ENCODE results near the gene SMIM43.

The SMIM43 gene

GRCh38 chr4:121728798-121729226 lies 36.2 kb downstream of the SMIM43 start:
- DNase-seq (ENCODE audit: low read depth): no peak
- TF ChIP-seq CTCF (IDR thresholded peaks at IDR 0.05; ENCODE audit: control insufficient read depth, extremely low read depth, insufficient read depth): no peak

GRCh38 chr4:121728066-121728465 lies 36.9 kb downstream of the SMIM43 start:
- H3K4me3 ChIP-seq (ENCODE audit: low read depth, low read length): no peak overlapping the region
- no peak for DNase-seq (ENCODE audit: low read depth)
- TF ChIP-seq CTCF (IDR thresholded peaks at IDR 0.05; ENCODE audit: control insufficient read depth, extremely low read depth, insufficient read depth): no peak

More at GRCh38 chr4:121728798-121729226, 36.2 kb downstream of the SMIM43 start:
- no peak overlapping the region for H3K4me3 ChIP-seq (ENCODE audit: low read depth, low read length)

- DNase-seq (ENCODE audit: low read depth): peak; percentile 33
- no peak overlapping the region for H3K4me3 ChIP-seq (ENCODE audit: low read depth, low read length)
- TF ChIP-seq CTCF (IDR thresholded peaks at IDR 0.05; ENCODE audit: control insufficient read depth, extremely low read depth, insufficient read depth): peak; percentile 67
Observed at GRCh38 chr4:121726642-121727268, 38.2 kb downstream of the SMIM43 start.

- DNase-seq (ENCODE audit: low read depth): no peak
- no peak overlapping the region for H3K4me3 ChIP-seq (ENCODE audit: low read depth, low read length)
- no peak for TF ChIP-seq CTCF (IDR thresholded peaks at IDR 0.05; ENCODE audit: control insufficient read depth, extremely low read depth, insufficient read depth)
Observed at GRCh38 chr4:121724671-121725070, 40.3 kb downstream of the SMIM43 start.

- DNase-seq (ENCODE audit: low read depth): peak; percentile 75
- no peak for TF ChIP-seq CTCF (IDR thresholded peaks at IDR 0.05; ENCODE audit: control insufficient read depth, extremely low read depth, insufficient read depth)
- H3K4me3 ChIP-seq (ENCODE audit: low read depth, low read length): no peak overlapping the region
Observed at GRCh38 chr4:121721700-121722099, 43.3 kb downstream of the SMIM43 start.

GRCh38 chr4:121720109-121720508 lies 44.9 kb downstream of the SMIM43 start:
- DNase-seq (ENCODE audit: low read depth): no peak
- no peak for TF ChIP-seq CTCF (IDR thresholded peaks at IDR 0.05; ENCODE audit: control insufficient read depth, extremely low read depth, insufficient read depth)
- no peak overlapping the region for H3K4me3 ChIP-seq (ENCODE audit: low read depth, low read length)

GRCh38 chr4:121717680-121718237 lies 47.2 kb downstream of the SMIM43 start:
- DNase-seq (ENCODE audit: low read depth): no peak
- no peak for TF ChIP-seq CTCF (IDR thresholded peaks at IDR 0.05; ENCODE audit: control insufficient read depth, extremely low read depth, insufficient read depth)

More at GRCh38 chr4:121717680-121718237, 47.2 kb downstream of the SMIM43 start:
- H3K4me3 ChIP-seq (ENCODE audit: low read depth, low read length): no peak overlapping the region
